NCI-H2196 treated with DMSO at 0.1 percent for 48 hours (cell line): ENCODE results near the gene CAMTA1.

Source experiments
- DNase-seq: peaks from one replicate; lab custom pipeline; 2025; ENCODE audit not compliant: unreplicated experiment; lab: John Stamatoyannopoulos, UW

CAMTA1 gene

DNA sequence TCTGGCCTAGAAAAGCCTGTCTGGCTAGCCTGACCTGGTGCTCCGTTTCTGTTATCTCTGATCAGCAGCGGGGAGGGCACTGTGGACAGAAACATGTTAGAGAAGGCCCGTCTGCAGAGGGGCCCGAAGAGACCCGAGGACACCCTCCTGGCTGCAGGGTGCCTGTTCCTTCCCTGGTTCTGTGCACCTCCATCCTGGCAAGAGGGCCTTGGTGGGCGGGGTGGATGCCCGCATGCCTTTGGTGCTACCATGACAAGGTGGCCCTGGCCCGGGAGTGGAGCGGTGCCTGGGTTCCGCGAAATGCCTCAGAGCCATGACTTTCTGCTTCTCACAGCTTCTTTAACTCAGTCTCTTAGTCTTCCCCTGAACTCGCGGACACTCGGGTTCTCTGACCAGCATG lies 233.6 kb downstream of the CAMTA1 start:
- no peak for DNase-seq

DNA sequence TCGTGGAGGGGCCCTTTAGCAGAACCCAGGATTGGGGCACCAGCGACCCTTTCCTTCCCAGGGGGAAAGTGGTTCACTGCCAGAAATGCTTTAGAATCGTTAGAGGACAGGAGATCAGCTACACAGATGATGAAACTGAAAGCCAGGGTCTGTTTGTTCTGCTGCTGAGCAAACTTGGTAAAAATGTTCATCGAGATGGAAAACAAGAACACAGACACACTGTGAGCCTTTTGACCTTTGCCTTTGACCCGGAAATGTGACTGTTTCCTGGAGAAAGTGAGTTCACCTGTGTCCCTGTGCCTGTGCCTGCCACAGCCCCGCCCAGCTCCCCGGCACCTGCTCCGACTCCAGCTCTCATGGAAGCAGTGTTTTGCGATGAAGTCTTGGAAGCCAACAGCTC lies 234.3 kb downstream of the CAMTA1 start:
- DNase-seq: no peak

DNA sequence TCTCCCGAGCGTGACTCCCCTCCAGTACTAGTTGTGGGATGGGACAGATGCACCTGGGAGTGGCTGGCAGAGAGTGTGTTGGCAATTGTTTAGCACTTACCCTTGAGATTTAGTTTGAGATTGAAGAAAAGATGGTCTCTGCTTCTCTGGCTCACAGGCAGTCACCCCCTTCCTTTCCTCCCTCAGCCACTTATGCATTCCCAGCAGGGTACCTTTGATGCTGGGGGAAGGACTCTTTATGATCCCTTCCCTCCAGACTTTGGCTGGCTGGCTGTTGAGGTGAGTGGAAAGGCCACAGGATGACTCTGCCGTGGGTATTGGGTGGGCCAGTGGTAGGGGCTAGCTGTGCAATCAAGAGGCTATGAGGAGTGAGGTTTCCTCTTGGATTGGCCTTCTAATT lies 236.8 kb downstream of the CAMTA1 start:
- no peak for DNase-seq

DNA sequence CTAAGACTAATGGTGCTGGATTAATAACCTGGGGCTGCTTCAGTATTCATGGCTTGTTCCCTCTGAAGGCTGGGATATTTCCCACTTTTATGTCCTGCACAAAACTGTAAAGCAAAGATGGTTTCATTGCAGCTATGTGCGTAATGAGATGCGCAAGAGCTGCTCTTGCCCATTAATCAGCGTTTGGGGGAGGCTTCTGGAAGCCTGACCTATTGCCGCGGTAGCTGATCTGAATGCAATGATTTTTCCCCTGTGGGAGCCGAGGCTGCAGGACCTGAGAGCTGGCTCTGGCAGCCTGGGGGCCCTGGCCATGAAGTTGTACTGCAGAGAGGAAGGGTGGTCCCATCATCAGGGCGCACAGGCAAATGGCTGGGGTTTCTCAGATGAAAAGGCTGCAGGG lies 239.8 kb downstream of the CAMTA1 start:
- DNase-seq: no peak

DNA sequence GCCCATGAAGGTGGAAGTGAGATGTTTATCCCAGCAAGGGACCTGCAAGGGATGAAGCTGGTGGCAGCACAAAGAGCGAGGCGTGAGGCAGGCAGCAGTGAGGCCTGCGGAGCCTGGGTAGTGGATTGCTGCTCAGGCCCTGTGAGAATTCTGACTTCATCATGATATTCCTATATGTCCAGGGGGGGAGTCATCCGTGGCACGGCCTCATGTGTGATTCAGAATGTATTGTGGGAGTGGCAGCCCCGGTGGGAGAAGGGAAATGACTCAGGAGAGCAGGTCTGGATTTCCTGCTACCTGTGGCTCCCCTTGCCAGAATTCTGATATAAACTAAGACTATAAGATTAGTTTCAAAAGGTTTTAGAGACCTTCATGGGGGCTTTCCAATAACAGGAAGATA lies 240.9 kb downstream of the CAMTA1 start:
- DNase-seq: no peak

DNA sequence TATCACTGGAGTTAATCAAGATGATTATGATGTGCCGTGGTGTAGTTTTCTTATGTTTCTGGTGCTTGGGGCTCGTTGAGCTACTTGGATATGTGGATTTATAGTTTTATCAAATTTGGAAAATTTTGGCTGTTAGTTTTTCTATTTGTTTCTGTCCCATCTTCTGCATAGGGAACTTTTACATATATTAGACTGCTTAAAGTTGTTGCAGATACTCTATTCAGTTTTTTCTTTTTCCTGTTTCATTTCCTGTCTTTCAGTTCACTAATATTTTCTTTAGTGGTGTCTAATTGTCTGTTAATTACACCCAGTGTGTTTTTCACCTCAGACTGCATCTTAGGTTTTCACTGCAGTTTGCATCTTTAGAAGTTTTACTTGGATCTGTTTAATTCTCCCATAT lies 247.7 kb downstream of the CAMTA1 start:
- DNase-seq: no peak

DNA sequence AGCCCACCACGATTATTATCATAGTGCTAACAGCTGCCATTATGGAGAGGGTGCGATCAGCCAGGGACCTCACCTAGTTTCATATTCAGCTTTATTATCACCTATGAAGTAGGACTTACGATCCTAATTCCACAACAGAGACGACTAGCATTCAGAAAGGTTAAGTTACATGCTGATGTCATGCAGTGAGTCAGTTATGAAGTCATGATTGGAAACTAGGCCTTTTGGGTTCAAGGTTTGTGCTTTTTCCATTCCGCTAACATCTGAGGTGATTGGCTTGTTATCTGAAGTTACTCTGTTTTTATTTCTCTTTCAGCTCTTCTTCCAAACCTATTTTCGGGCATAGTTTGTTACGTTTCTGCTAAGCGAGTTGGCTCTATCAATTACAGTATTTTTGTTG lies 251.1 kb downstream of the CAMTA1 start:
- no peak for DNase-seq

DNA sequence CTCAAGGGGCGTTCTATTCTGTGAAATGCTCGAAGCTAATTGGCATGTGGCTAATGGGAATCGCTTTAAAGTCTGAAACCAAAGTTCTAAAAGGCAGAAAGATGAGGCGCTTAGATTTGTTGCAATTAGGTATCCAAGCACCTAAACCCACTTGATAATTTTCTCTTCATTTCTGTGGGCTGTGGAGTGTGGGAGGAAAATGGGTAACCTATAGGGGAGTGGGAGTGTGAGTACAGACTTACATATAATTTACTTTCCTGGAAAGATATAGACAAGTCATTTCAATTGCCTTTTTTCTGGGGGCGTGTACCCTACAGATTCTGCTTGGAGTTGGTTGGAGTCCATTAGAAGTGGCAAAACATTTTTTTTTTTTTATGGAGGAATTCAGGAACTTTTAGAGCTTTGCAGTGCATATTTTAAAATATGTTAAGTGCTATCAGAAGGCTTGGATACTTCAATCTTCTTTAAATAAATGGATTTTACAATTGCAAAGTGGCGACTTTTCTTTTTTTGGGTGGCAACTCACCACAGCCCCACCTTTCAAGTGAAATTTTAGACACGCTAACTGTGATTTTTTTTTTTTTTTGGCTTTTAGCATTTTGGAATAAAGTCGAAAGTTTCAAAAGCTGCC lies 254.5 kb downstream of the CAMTA1 start:
- DNase-seq: no peak

DNA sequence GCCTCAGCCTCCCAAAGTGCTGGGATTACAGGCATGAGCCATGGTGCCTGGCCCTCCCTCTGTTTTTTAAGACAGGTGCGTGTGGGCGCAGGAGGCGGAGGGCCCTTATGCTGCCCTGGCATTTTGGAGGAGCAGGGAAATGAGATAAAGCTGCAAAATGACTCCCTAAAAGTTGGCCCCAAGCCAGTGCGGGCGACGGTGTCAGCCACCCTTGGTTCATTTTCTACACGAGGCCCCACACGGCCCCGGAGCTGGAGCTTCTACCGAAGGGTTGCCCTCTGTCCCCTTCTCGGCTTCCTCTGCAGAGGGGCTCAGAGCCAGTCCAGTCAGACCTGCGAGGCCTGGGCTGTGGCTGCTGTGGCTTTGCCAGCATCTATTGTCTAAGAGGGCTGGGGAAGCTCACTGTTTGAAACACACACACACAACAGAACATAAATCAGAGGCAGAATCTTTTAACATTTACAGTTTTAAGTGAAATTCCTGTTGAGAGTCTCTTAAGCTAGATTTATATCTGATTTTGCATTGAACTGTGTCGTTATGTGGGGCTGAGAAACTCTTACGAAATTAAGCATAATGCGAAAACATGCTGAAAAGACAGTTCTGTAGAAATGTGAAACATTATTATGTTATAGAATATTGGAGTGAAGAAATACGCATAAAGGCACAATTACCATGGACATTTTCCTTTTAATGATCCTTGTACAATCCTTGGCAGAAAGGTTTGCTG lies 255.9 kb downstream of the CAMTA1 start:
- DNase-seq: no peak

DNA sequence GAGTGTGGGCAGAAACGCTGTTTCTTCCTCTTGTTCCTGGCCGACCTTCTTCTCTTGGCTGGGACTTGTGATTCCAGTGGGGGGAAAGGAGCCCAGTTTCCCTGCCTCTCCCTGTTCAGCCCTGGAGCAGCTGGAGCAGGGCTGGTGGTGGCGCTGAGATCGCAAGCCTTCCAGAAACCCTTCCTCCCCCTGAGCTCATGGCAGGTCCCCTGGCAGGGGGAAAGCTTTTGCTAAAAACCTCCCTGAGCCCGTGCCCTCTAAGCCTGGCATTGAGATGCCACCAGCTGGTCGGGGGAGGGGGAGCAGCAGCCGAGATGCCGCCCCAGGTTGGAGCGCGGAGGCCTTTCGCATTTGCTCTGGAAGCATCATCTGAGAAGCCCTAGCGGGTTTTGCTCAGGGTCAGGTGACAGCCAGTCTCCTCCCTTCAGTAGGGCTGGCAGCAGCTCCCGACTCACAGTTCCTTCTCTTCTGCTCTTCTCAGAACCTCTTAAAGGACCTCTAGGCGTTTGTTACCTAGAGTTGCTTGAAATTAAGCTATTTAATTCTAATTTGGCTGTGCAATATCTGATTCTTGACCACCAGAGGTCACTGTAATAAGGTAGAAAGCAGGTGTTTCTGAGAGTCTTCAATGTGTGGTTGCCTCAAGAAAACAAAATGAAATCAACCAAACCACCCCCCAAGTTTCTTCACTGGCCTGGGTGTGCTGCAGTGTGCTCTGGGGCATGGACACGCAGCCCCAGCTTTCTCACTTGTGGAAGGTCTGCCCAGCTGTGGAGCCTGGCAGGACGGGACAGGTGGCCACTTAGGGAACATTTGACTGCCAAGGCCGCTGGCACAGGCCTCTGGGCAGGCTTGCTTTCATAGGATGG lies 257.3 kb downstream of the CAMTA1 start:
- peak; percentile 22 for DNase-seq

DNA sequence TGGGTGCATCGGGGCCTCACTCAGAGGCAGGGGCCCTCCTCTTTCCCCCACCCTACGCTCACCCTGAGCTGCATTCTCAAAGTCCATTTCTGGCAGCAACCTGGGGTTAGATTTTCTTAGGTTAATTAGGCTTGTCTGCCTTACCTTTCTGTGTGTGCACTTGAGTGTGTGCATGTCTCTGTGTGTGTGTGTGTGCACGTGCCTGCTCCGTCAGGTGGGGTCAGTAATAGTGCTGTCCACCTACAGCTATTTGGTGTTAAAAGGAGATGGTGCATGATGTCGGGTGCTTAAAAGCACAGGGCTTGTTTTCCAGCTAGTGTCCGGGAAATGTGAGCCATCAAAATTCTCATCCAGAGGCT lies 257.9 kb downstream of the CAMTA1 start:
- DNase-seq: no peak

DNA sequence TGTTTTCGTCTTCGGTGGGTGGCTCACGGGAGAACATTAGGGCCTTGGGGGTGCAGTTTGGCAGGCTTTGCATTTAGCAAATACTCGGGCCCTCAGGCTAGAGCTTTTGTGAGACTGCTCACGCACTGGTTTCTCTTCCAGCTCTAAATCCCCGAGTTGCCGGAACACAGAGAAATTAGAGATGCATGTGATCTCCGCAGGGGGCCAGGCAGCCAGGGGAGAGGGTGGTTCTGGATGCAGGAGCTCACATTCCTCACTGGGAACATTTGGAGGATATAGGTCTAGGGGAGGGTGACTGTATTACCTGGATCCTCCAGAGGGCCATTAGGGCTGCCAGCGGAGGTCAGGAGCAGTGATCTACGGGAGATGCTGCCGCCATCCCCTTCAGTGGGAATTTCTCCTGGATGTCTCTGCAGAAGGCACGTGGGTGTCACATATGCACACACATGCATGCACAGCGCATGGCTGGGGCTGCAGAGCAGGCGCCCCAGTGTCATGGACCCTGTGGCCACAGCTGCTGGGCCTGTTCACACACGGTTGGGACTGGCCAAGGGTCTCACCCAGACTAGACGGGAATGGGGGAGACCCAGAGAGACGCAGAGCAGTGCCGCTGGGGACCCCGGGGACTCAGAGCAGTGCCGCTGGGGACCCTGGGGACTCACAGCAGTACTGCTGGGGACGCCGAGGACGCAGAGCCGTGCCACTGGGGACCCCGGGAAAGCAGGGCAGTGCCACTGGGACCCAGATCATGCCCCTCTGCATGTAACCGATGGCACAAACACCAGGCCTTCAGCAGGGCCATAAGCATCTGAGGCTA lies 258.7 kb downstream of the CAMTA1 start:
- no peak for DNase-seq

DNA sequence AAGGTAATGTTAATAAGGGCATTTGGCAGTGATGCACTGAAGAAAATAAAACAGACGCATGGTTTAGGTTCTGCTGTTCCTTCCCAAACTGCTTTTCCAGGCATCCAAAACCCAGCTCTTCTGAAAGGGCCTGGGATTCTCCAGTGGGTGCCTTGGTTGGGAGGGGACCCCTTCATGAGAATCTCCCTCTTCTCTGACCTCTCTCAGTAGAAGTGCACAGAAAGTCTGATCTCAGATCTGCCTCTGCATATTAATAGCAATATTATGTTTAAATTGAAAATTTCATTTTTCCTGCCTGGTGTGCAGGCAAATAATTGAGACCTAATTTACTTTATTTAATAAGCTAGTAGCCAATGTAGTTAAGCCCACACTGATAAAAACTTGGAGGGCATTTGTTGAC lies 260.6 kb downstream of the CAMTA1 start:
- DNase-seq: no peak

DNA sequence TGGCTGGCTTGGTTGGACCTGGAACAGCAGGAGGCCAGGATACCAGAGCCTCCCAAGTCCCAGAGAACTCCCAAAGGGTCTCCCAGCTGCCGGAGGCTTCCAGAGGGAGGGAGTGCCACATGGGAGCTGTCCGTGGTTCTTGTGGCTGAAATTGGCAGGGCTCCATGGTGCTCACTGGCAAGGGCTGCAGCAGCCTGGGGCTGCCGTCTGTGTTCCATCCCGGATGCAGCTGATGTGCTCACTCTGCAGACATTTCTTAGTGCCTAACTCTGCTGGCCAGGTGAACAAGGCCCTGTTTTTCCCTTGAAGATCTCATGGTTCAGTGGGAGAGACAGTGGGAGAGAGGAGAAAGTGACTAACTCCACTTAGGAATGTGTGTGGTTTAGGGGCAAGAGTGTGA lies 261.1 kb downstream of the CAMTA1 start:
- no peak for DNase-seq

DNA sequence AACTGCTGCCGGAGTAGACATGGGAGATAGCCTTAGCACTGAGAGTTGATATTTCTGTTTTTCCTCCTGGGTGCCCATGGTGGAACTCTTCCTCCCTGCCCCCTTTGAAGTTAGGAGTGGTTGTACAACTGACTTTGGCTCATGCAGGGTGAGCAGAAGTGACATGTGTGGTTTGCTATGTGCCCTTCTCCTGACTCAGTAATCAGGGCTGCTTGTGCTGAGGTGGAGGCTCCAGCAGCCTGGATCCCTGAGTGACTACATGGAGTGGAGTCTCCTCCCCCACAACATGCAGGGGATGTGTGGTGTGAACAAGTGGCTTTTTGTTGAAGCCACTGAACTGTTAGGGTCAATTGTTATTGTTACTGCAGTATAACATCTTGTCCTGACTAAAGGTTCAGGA lies 261.6 kb downstream of the CAMTA1 start:
- no peak for DNase-seq

DNA sequence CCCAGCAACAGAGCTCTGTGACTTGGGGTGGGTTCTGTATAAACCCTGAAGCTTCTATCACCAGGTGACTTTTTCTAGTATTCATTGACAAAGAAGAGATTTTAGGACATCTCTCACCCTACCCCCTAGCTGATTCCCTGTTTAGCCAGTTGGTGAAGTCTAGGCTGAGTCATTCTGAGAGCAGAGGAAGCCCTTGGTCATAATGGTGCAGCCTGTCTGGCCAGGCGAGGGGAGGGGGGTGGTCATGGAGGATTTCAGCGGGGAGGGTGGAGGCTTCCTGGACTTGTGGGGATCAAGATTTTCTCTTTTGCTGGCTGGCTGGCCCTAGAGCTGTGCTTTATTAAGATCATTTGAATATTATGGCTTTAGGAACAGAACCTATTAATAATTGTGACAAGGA lies 262.6 kb downstream of the CAMTA1 start:
- no peak for DNase-seq

DNA sequence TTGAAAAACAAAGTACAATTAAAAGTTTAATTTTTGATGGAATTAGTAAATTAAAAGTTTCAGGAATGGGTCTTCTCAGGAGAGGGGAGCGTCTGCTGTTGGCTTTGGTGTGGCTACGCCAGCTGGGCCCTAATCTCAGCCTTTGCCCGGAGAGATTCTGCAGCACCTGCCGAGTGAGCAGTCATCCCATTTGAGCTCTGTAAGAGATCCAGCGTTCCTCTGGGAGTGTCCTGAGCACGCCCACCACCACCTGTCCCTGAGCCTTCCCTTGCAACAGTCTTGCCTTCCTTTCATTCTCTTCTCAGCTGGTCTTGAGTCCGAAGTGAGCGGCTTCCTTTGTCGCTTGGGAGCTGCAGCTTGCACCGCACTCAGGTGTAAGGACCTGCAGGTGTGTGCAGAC lies 263.1 kb downstream of the CAMTA1 start:
- no peak for DNase-seq

DNA sequence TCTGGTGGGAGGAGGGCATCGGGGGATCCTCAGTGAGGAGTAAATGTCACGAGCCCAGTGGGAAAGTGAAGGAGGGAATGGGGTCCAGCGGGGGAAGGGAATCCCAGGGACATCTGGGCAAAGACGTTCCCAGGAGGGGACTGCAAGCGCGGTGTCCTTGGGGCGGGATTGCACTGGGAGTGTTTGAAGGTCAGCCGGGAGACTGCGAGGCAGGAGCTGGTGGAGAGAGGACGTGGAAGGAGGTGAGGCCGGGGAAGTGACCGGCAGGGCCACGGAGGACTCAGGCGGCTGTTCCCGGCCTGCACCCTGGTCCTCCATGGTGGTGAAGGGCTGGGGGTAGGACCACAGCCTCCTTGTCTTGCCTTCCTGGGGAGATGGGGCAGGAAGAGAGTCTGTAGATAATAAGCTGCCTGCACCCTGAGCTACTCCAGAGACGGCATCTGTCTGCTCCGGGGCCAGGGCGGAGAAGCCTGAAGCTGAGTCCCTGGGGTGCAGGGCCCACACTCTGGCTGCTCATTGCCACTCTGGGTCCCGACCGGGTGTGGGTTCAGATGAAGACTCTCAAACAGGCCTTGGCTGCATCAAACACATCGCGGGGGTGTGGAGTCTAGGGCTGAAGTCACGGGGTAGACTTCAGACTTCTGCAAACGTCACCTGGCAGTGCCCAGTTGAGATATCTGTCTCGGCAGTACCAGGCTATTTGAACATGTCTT lies 264.8 kb downstream of the CAMTA1 start:
- DNase-seq: no peak

DNA sequence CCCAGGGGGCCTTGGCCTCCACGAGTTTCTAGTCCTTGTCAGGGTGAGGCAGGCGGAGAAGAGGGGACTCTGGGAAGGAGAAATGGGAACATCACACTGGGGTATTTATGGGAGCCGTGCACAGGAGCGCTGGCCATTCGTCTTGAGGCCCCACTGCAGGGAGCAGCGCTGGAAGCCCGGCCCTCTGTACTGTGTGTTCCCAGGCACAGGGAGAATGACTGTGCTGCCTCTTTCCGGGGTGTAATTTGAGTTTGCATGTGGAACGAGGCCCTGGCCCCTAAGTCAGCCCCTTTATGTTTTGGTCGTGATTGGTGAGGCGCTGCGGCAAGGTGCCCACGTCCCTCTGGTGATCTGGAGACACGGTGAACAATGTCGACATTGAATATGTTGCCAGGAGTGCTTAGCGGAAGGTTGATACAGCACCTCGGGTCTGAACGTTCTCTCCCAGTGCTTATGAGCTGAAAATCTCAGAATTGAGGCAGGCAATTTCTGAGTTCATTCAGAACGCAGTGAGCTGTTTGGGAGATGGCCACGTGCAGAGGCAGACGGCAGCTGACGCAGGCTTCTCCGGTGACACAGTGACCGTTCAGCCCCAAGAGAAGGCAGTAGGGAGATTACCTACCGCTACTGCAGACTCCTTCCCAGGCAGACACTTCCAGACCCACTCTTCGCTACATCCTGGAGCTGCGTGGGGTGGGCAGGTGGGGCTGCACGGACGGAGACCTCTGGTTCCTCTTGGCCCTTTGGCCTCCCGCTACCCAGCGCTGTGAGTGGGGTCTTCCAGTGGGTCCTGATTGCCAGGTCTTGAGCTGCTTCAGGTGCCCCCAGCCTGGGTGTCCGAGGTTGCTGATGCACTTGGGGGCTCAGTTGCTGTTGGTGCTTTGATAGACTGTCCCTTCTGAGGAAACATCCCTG lies 265.8 kb downstream of the CAMTA1 start:
- no peak for DNase-seq

DNA sequence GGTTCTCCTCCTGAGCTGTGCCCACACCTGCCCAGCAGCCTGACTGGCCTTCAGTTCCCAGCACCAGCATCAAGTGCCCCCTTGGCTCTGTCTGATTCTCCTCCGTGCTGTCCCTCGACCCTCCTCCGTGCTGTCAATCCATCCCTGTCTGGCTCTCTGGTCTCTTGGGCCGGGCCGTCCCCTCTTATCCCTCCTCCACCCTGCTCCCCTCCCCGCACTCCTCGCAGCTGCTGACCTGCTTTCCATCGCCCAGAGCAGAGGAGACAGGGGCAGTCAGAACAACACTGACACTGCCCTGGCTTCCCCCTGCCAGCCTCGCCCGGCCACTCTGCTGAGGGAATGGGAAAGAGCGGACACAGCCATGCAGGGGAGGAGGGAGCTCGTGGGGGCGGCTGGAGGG lies 267.4 kb downstream of the CAMTA1 start:
- DNase-seq: no peak
